GM12892 (cell line): ENCODE measurements around the gene YWHAB.

Source experiments
- POLR2A ChIP-seq: IDR thresholded peaks from 2 replicates; pipeline ENCODE4 v1.6.1; 2011; ENCODE audit warnings: low read depth, low read length, control low read depth
- POLR2AphosphoS5 ChIP-seq: IDR thresholded peaks from 2 replicates; pipeline ENCODE4 v1.6.1; 2011; ENCODE audit warnings: low read depth, low read length, control low read depth
- TAF1 ChIP-seq: IDR thresholded peaks from 2 replicates; pipeline ENCODE4 v1.6.1; 2011; ENCODE audit warnings: low read depth, mild to moderate bottlenecking, control low read depth, low read length, borderline replicate concordance

GRCh38 chr20:44931911-44932310 is 46.4 kb downstream of the YWHAB start:
- TF ChIP-seq POLR2A (no peak), POLR2AphosphoS5 (no peak), TAF1 (no peak)
